Fibroblast of lung (primary cell): ENCODE results near the gene BBX. TPM values are rescaled to one million over a fixed set of nuclear protein-coding genes. Genes with fewer than 3 reads are reported as not detected.

Experiments
- DNase-seq, 2 donors: peaks; one replicate each; pipeline versions ENCODE4 v3.0.0 to v3.0.0-alpha.2; 2010; ENCODE audit warnings: low read depth in 2 of 2
- H2AFZ ChIP-seq: 2 replicates; pipeline ENCODE4 v1.5.1; 2012; ENCODE audit warnings: low read length, control low read depth, inconsistent platforms
- H3K27ac ChIP-seq: 2 replicates; pipeline ENCODE4 v1.5.1; 2011; ENCODE audit warnings: low read length, control low read depth; ENCODE audit not compliant: insufficient read depth
- H3K27me3 ChIP-seq: 2 replicates; pipeline ENCODE4 v1.5.1; 2011; ENCODE audit warnings: mild to moderate bottlenecking, low read length; ENCODE audit not compliant: control insufficient read depth, insufficient read depth
- H3K36me3 ChIP-seq: 2 replicates; pipeline ENCODE4 v1.5.1; 2011; ENCODE audit warnings: low read length; ENCODE audit not compliant: control insufficient read depth, insufficient read depth
- H3K4me1 ChIP-seq: 2 replicates; pipeline ENCODE4 v1.5.1; 2011; ENCODE audit warnings: low read length; ENCODE audit not compliant: control insufficient read depth, insufficient read depth; ENCODE audit errors: extremely low read depth
- H3K4me2 ChIP-seq: 2 replicates; pipeline ENCODE4 v1.5.1; 2011; ENCODE audit warnings: low read length, control low read depth; ENCODE audit not compliant: insufficient read depth; ENCODE audit errors: extremely low read depth
- H3K4me3 ChIP-seq, 4 experiments: fragments of 200-600 bp in 1 of 4; sonication (generic) in 1 of 4; replicated peaks in 1 of 4; 2 replicates each; pipeline ENCODE4 v1.5.1; 2011 to 2016; ENCODE audit warnings: low read length in 4 of 4, low read depth in 3 of 4, mild to moderate bottlenecking in 3 of 4, control low read depth in 2 of 4, inconsistent platforms in 1 of 4, mixed read lengths in 1 of 4; ENCODE audit not compliant: insufficient read depth in 1 of 4; ENCODE audit errors: control extremely low read depth in 1 of 4
- H3K79me2 ChIP-seq: 2 replicates; pipeline ENCODE4 v1.5.1; 2012; ENCODE audit warnings: mild to moderate bottlenecking, low read length, inconsistent platforms; ENCODE audit not compliant: control insufficient read depth, insufficient read depth
- H3K9ac ChIP-seq: 2 replicates; pipeline ENCODE4 v1.5.1; 2011; ENCODE audit warnings: mild to moderate bottlenecking, low read length, control low read depth; ENCODE audit not compliant: insufficient read depth
- H3K9me3 ChIP-seq: 2 replicates; pipeline ENCODE4 v1.5.1; 2012; ENCODE audit warnings: low read depth, low read length; ENCODE audit not compliant: control insufficient read depth, insufficient read depth
- H4K20me1 ChIP-seq: 2 replicates; pipeline ENCODE4 v1.5.1; 2011; ENCODE audit warnings: low read length; ENCODE audit not compliant: control insufficient read depth, insufficient read depth; ENCODE audit errors: extremely low read depth
- EZH2 ChIP-seq: IDR thresholded peaks from 2 replicates; pipeline ENCODE4 v1.5.1; 2012; ENCODE audit warnings: low read length, control low read depth, mild to moderate bottlenecking; ENCODE audit errors: missing control alignments
- polyA plus RNA-seq, 2 donors: library from polyadenylated mRNA; depleted of rRNA in 1 of 2; stranded (reverse) in 1 of 2; unstranded in 1 of 2; fragments of >200 nt; gene quantifications; 2 replicates each; pipeline ENCODE4 v1.2.1, GENCODE V29; 2011 to 2012; ENCODE audit warnings: missing spikeins in 1 of 2
- total RNA-seq: library from RNA; depleted of rRNA; stranded (reverse); fragments of >200 nt; gene quantifications from 2 replicates; pipeline ENCODE4 v1.2.1, GENCODE V29; 2014
- TF ChIP-seq, protein P1 (sequence below), 2 donors: IDR thresholded peaks in 1 of 2; conservative IDR thresholded peaks in 1 of 2; 1 replicate in 1 of 2; 2 replicates in 1 of 2; pipeline ENCODE4 v1.5.1; 2011 to 2012; ENCODE audit warnings: low read length in 2 of 2, control low read depth in 1 of 2, inconsistent platforms in 1 of 2, low read depth in 1 of 2, mild to moderate bottlenecking in 1 of 2

The BBX gene
- total and polyA plus RNA-seq, 2 donors (not counting 1 experiment from before 2014, with no cell fraction given) = 50.0 to 71.2 TPM

DNA sequence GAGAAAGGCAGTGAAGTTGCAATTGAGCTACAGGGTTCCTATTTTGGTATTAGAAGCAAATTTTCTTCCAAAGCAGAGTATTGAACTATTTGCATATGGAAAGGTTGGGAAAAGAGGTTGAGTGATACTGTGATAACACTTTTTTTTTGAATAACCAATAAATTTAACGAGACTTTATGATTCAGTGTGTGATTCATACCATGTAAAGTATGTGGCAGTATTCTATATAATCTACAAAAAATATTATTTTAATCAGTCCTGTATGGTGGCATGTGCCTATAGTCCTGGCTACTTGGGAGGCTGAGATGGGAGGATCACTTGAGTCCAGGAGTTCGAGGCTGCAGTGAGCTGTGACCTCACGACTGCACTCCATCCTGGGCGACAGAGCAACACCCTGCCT is 206.9 kb downstream of the BBX start:
- Histone ChIP-seq H2AFZ (no peak overlapping the region), H3K79me2 (no peaks in the 10 kb centered on the region), H3K4me3 (no peak overlapping the region), H3K4me2 (no peak overlapping the region), H4K20me1 (no peaks in the 10 kb centered on the region), H3K9me3 (no peaks in the 10 kb centered on the region), H3K36me3 (no peaks in the 10 kb centered on the region), H3K27ac (no peak overlapping the region), H3K9ac (no peak overlapping the region), H3K27me3 (no peaks in the 10 kb centered on the region), H3K4me1 (no peaks in the 10 kb centered on the region)
- DNase-seq = no peak
- no peak for TF ChIP-seq EZH2
- TF ChIP-seq, protein P1, sequence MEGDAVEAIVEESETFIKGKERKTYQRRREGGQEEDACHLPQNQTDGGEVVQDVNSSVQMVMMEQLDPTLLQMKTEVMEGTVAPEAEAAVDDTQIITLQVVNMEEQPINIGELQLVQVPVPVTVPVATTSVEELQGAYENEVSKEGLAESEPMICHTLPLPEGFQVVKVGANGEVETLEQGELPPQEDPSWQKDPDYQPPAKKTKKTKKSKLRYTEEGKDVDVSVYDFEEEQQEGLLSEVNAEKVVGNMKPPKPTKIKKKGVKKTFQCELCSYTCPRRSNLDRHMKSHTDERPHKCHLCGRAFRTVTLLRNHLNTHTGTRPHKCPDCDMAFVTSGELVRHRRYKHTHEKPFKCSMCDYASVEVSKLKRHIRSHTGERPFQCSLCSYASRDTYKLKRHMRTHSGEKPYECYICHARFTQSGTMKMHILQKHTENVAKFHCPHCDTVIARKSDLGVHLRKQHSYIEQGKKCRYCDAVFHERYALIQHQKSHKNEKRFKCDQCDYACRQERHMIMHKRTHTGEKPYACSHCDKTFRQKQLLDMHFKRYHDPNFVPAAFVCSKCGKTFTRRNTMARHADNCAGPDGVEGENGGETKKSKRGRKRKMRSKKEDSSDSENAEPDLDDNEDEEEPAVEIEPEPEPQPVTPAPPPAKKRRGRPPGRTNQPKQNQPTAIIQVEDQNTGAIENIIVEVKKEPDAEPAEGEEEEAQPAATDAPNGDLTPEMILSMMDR (conservative IDR thresholded peaks at IDR 0.05 in 1 of 2, IDR thresholded peaks at IDR 0.05 in 1 of 2; ENCODE audit: low read depth in 1 of 2, low read length in 2 of 2) = no peak

DNA sequence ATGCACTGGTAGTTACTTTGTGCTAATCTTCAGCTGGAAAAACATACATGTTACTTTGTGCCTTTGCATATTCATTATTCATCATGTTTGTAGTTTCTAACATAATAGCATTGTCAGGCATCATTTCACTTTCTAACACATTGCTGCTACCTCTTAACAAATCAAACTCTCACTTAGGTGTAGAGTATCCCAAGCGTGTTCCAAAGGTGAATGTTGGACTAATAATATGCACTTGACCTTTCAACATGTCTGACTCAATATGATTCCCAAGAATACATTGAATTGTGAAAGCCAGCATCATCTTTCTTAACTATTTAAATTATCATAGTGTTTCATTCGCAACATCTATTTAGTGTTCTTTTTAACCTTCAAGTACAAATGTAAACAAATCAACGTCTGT is 211.6 kb downstream of the BBX start:
- H3K9ac ChIP-seq = no peak overlapping the region
- H3K79me2 ChIP-seq = no peaks in the 10 kb centered on the region
- H3K36me3 ChIP-seq = no peaks in the 10 kb centered on the region
- H2AFZ ChIP-seq = no peak overlapping the region
- no peaks in the 10 kb centered on the region for H3K9me3 ChIP-seq
- no peak overlapping the region for H3K4me2 ChIP-seq
- H3K27me3 ChIP-seq = no peaks in the 10 kb centered on the region
- no peak for DNase-seq
- H4K20me1 ChIP-seq = no peaks in the 10 kb centered on the region
- TF ChIP-seq EZH2 = no peak
- TF ChIP-seq, protein P1 (conservative IDR thresholded peaks at IDR 0.05 in 1 of 2, IDR thresholded peaks at IDR 0.05 in 1 of 2; ENCODE audit: low read depth in 1 of 2, low read length in 2 of 2) = no peak
- no peak overlapping the region for H3K4me3 ChIP-seq
- H3K4me1 ChIP-seq = no peaks in the 10 kb centered on the region
- H3K27ac ChIP-seq = no peak overlapping the region

DNA sequence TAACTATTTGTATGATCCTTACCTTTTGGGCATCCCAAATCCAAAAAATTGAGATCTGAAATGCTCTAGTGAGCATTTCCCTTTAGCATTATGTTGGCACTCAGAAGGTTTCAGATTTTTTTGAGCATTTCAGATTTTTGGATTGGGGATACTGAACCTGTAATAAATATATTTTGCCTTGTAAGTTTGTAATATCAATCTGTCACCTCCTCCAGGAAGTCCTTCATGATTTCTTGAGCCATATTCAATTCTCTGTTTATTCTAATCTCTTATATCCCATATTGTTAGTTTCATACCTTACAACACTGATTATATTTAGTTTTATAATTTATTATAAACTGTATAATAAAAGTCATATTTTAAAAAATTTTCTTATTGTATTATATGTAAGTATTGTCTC is 215.2 kb downstream of the BBX start:
- no peaks in the 10 kb centered on the region for H3K36me3 ChIP-seq
- H3K79me2 ChIP-seq = no peaks in the 10 kb centered on the region
- H3K4me2 ChIP-seq = no peak overlapping the region
- no peak overlapping the region for H2AFZ ChIP-seq
- H4K20me1 ChIP-seq = no peaks in the 10 kb centered on the region
- no peak for DNase-seq
- TF ChIP-seq EZH2 = no peak
- TF ChIP-seq, protein P1 (conservative IDR thresholded peaks at IDR 0.05 in 1 of 2, IDR thresholded peaks at IDR 0.05 in 1 of 2; ENCODE audit: low read depth in 1 of 2, low read length in 2 of 2) = no peak
- no peak overlapping the region for H3K9ac ChIP-seq
- H3K9me3 ChIP-seq = no peaks in the 10 kb centered on the region
- H3K27ac ChIP-seq = no peak overlapping the region
- no peak overlapping the region for H3K4me3 ChIP-seq
- H3K4me1 ChIP-seq = no peaks in the 10 kb centered on the region
- no peaks in the 10 kb centered on the region for H3K27me3 ChIP-seq
